ENCODE data around the gene LURAP1L. TPM values are rescaled to one million over a fixed set of nuclear protein-coding genes. Genes with fewer than 3 reads are reported as not detected.

Gene LURAP1L
- total and polyA plus RNA-seq, 10 donors: 5.6 to 34.0 (median 12.8) TPM

- no peaks in the 10 kb centered on the region for H3K9me3 ChIP-seq
- TF ChIP-seq POLR2AphosphoS5 (IDR thresholded peaks at IDR 0.05): no peak
- no peak for TF ChIP-seq POLR2A (IDR thresholded peaks at IDR 0.05)
- no peak for TF ChIP-seq CTCF (IDR thresholded peaks at IDR 0.05 in 8 of 11, conservative IDR thresholded peaks at IDR 0.05 in 3 of 11)
- 70 to 90% (median 82%) methylated on average over 1 of the region's 1 CpG for WGBS, 5 donors
- H3K4me3 ChIP-seq: no peak overlapping the region
- H3K27me3 ChIP-seq (replicated peaks in 1 of 7): no peaks in the 10 kb centered on the region
- H3K4me1 ChIP-seq: no peaks in the 10 kb centered on the region
- H3K27ac ChIP-seq: no peak overlapping the region
- no peaks in the 10 kb centered on the region for H3K36me3 ChIP-seq
- DNase-seq: no peak
- intact Hi-C loops (cut with DNase I; ENCODE audit: low total_unique reads): no loop called here
Measured at GRCh38 chr9:12765088-12765798, 9.6 kb upstream of the LURAP1L start.

- intact Hi-C loops (cut with DNase I; ENCODE audit: low total_unique reads): no loop called here
- Histone ChIP-seq H3K4me1 (no peaks in the 10 kb centered on the region), H3K9me3 (no peaks in the 10 kb centered on the region), H3K27me3 (replicated peaks in 1 of 7) (no peaks in the 10 kb centered on the region), H3K27ac (no peak overlapping the region), H3K4me3 (no peak overlapping the region), H3K36me3 (no peaks in the 10 kb centered on the region)
- no peak for DNase-seq
- TF ChIP-seq CTCF (IDR thresholded peaks at IDR 0.05 in 8 of 11, conservative IDR thresholded peaks at IDR 0.05 in 3 of 11): no peak
- TF ChIP-seq POLR2AphosphoS5 (IDR thresholded peaks at IDR 0.05): no peak
- TF ChIP-seq POLR2A (IDR thresholded peaks at IDR 0.05): no peak
- WGBS, 5 donors: 46 to 68% (median 56%) methylated on average over 1 of the region's 1 CpG
Measured at GRCh38 chr9:12766357-12766756, 8.5 kb upstream of the LURAP1L start.

GRCh38 chr9:12770261-12770660, 4.6 kb upstream of the LURAP1L start:
- Histone ChIP-seq H3K4me3 (no peak overlapping the region), H3K27me3 (replicated peaks in 1 of 7) (peaks cover 0 to 11% (median 5%) of the 10 kb centered on the region in 7 donors), H3K4me1 (peaks cover 0 to 10% (median 1%) of the 10 kb centered on the region in 6 donors), H3K36me3 (no peaks in the 10 kb centered on the region), H3K9me3 (no peaks in the 10 kb centered on the region), H3K27ac (no peak overlapping the region)
- intact Hi-C loops (cut with DNase I; ENCODE audit: low total_unique reads): no loop called here
- TF ChIP-seq POLR2A (IDR thresholded peaks at IDR 0.05): no peak
- no peak for TF ChIP-seq CTCF (IDR thresholded peaks at IDR 0.05 in 8 of 11, conservative IDR thresholded peaks at IDR 0.05 in 3 of 11)
- no peak for TF ChIP-seq POLR2AphosphoS5 (IDR thresholded peaks at IDR 0.05)
- WGBS, 5 donors: 71 to 85% (median 76%) methylated on average over 4 of the region's 4 CpGs
- DNase-seq: no peak

GRCh38 chr9:12771891-12772290, 2.9 kb upstream of the LURAP1L start:
- Histone ChIP-seq H3K27ac (no peak overlapping the region), H3K9me3 (no peaks in the 10 kb centered on the region), H3K4me1 (peaks cover 0 to 16% (median 3%) of the 10 kb centered on the region in 6 donors), H3K4me3 (no peak overlapping the region), H3K27me3 (replicated peaks in 1 of 7) (peaks cover 0 to 27% (median 5%) of the 10 kb centered on the region in 7 donors), H3K36me3 (no peaks in the 10 kb centered on the region)
- intact Hi-C loops (cut with DNase I; ENCODE audit: low total_unique reads): no loop called here
- TF ChIP-seq POLR2AphosphoS5 (IDR thresholded peaks at IDR 0.05) (no peak), POLR2A (IDR thresholded peaks at IDR 0.05) (no peak), CTCF (IDR thresholded peaks at IDR 0.05 in 8 of 11, conservative IDR thresholded peaks at IDR 0.05 in 3 of 11) (no peak)
- DNase-seq: no peak
- WGBS, 5 donors: 59 to 74% (median 59%) methylated on average over 3 of the region's 3 CpGs
